WTC11 (cell line): ENCODE measurements around the gene C5orf15. TPM values are rescaled to one million over a fixed set of nuclear protein-coding genes. Genes with fewer than 3 reads are reported as not detected.
"Not testable (repeated sequence)": the region's sequence is repeated elsewhere in the genome, so short reads cannot be mapped to it uniquely, and the experiment has no call there.

Source experiments
- ATAC-seq: fragments of 200-7000 bp; cut with Tn5 transposase; 2 replicates; pipeline ENCODE4 v1.10.0; 2021; ENCODE audit warnings: mild to moderate bottlenecking, moderate library complexity
- CTCF ChIA-PET: fragments of 300-600 bp; sonication (Branson Sonifier 250); formaldehyde crosslinking; loops from one replicate; lab custom pipeline; 2021; ENCODE audit warnings: antibody characterized with exemption; lab: Charles Lee
- POLR2A ChIA-PET: fragments of 350-600 bp; sonication (Branson Sonifier 250); formaldehyde crosslinking; loops from one replicate; lab custom pipeline; 2021; ENCODE audit warnings: antibody characterized with exemption; lab: Charles Lee
- DNase-seq: peaks from one replicate; pipeline ENCODE4 v3.0.0; 2021; ENCODE audit warnings: low spot score
- H3K27ac Mint-ChIP-seq: 2 replicates; pipeline ENCODE4 v1.8.0; 2021; ENCODE audit warnings: mixed read lengths
- H3K27me3 Mint-ChIP-seq: 2 replicates; pipeline ENCODE4 v1.8.0; 2021; ENCODE audit warnings: low read depth, mild to moderate bottlenecking, moderate library complexity, mixed read lengths
- H3K36me3 Mint-ChIP-seq: 2 replicates; pipeline ENCODE4 v1.8.0; 2021; ENCODE audit warnings: mixed read lengths
- H3K4me1 Mint-ChIP-seq: 2 replicates; pipeline ENCODE4 v1.8.0; 2022; ENCODE audit warnings: mixed read lengths
- H3K4me3 Mint-ChIP-seq: 2 replicates; pipeline ENCODE4 v1.8.0; 2021; ENCODE audit warnings: mild to moderate bottlenecking, moderate library complexity, mixed read lengths
- H3K9me3 Mint-ChIP-seq: 2 replicates; pipeline ENCODE4 v1.8.0; 2021; ENCODE audit warnings: mixed read lengths
- ATF1 ChIP-seq: sonication (generic); formaldehyde crosslinking; IDR thresholded peaks from 2 replicates; pipeline ENCODE4 v1.8.1; 2023; ENCODE audit warnings: mild to moderate bottlenecking, moderate library complexity, missing genetic modification reagents
- ESRRA ChIP-seq: sonication (generic); formaldehyde crosslinking; IDR thresholded peaks from 2 replicates; pipeline ENCODE4 v1.8.1; 2022; ENCODE audit warnings: mild to moderate bottlenecking, missing genetic modification reagents, borderline replicate concordance
- GABPB1 ChIP-seq: sonication (generic); formaldehyde crosslinking; IDR thresholded peaks from 2 replicates; pipeline ENCODE4 v1.8.1; 2023; ENCODE audit warnings: mild to moderate bottlenecking, missing genetic modification reagents
- JAZF1 ChIP-seq: fragments of 250-450 bp; sonication (Bioruptor Pico); IDR thresholded peaks from 2 replicates; pipeline ENCODE4 v1.9.0; 2021; ENCODE audit warnings: moderate library complexity, mild to moderate bottlenecking, inconsistent platforms
- KAT7 ChIP-seq: sonication (generic); formaldehyde crosslinking; IDR thresholded peaks from 2 replicates; pipeline ENCODE4 v1.8.1; 2023; ENCODE audit warnings: missing genetic modification reagents, mild to moderate bottlenecking, borderline replicate concordance
- MYBL2 ChIP-seq: sonication (generic); formaldehyde crosslinking; IDR thresholded peaks from 2 replicates; pipeline ENCODE4 v1.8.1; 2023; ENCODE audit warnings: mild to moderate bottlenecking, moderate library complexity, missing genetic modification reagents
- NR2C2 ChIP-seq: sonication (generic); formaldehyde crosslinking; IDR thresholded peaks from 2 replicates; pipeline ENCODE4 v1.8.0; 2022; ENCODE audit warnings: mild to moderate bottlenecking, missing genetic modification reagents
- PRRX2 ChIP-seq: fragments of 250-450 bp; sonication (Bioruptor Pico); IDR thresholded peaks from 2 replicates; pipeline ENCODE4 v1.8.0; 2021; ENCODE audit warnings: mild to moderate bottlenecking
- SMAD3 ChIP-seq: sonication (generic); formaldehyde crosslinking; IDR thresholded peaks from 2 replicates; pipeline ENCODE4 v1.8.0; 2022; ENCODE audit warnings: missing genetic modification reagents, mild to moderate bottlenecking, borderline replicate concordance
- SMAD4 ChIP-seq: sonication (generic); formaldehyde crosslinking; IDR thresholded peaks from 2 replicates; pipeline ENCODE4 v1.8.0; 2022; ENCODE audit warnings: mild to moderate bottlenecking, missing genetic modification reagents
- SOX15 ChIP-seq: fragments of 250-450 bp; sonication (Bioruptor Pico); IDR thresholded peaks from 2 replicates; pipeline ENCODE4 v1.9.0; 2021; ENCODE audit warnings: mild to moderate bottlenecking
- TCF7 ChIP-seq: sonication (generic); formaldehyde crosslinking; IDR thresholded peaks from 2 replicates; pipeline ENCODE4 v1.8.0; 2022; ENCODE audit warnings: mild to moderate bottlenecking, low read depth, missing genetic modification reagents, moderate library complexity
- TEAD1 ChIP-seq: sonication (generic); formaldehyde crosslinking; IDR thresholded peaks from 2 replicates; pipeline ENCODE4 v1.8.0; 2022; ENCODE audit warnings: mild to moderate bottlenecking, missing genetic modification reagents
- ZNF263 ChIP-seq: sonication (generic); formaldehyde crosslinking; IDR thresholded peaks from 2 replicates; pipeline ENCODE4 v1.8.1; 2022; ENCODE audit warnings: low read depth, mild to moderate bottlenecking, moderate library complexity, missing genetic modification reagents
- total RNA-seq: library from RNA; stranded (reverse); gene quantifications from 3 replicates; pipeline ENCODE4 v1.2.3, GENCODE V29; 2021
- TF ChIP-seq, protein P1 (sequence below): sonication (generic); formaldehyde crosslinking; IDR thresholded peaks from 2 replicates; pipeline ENCODE4 v1.8.1; 2022; ENCODE audit warnings: missing genetic modification reagents, borderline replicate concordance
- TF ChIP-seq, protein P2 (sequence below): sonication (generic); formaldehyde crosslinking; IDR thresholded peaks from 2 replicates; pipeline ENCODE4 v1.8.1; 2023; ENCODE audit warnings: mild to moderate bottlenecking, missing genetic modification reagents, moderate library complexity
- TF ChIP-seq, protein P3 (sequence below): sonication (generic); formaldehyde crosslinking; IDR thresholded peaks from 2 replicates; pipeline ENCODE4 v1.8.0; 2023; ENCODE audit warnings: mild to moderate bottlenecking, missing genetic modification reagents
- TF ChIP-seq, protein P4 (sequence below): fragments of 250-450 bp; sonication (Bioruptor Pico); IDR thresholded peaks from 2 replicates; pipeline ENCODE4 v1.9.0; 2021; ENCODE audit warnings: mild to moderate bottlenecking

C5orf15 gene
- total RNA-seq, 1 experiment from 2014 or later = 32.7 TPM

DNA sequence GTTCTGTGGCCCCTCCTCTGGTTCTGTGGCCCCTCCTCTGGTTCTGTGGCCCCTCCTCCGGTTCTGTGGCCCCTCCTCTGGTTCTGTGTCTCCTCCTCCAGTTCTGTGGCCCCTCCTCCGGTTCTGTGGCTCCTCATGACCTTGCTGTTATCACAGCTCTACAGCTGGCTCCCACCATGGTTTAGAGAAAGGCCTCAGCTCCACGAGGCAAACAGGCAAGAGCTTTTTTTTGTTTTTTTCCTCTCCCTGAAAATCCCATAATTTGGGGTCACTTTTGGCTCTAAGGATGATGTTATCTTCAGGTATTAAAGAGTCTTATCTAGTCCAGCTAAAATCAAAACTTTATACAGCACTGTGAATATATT lies 31.8 kb downstream of the C5orf15 start:
- peaks cover 17% of the 10 kb centered on the region for H3K4me1 Mint-ChIP-seq
- no peak overlapping the region for H3K4me3 Mint-ChIP-seq
- TF ChIP-seq, protein P1, sequence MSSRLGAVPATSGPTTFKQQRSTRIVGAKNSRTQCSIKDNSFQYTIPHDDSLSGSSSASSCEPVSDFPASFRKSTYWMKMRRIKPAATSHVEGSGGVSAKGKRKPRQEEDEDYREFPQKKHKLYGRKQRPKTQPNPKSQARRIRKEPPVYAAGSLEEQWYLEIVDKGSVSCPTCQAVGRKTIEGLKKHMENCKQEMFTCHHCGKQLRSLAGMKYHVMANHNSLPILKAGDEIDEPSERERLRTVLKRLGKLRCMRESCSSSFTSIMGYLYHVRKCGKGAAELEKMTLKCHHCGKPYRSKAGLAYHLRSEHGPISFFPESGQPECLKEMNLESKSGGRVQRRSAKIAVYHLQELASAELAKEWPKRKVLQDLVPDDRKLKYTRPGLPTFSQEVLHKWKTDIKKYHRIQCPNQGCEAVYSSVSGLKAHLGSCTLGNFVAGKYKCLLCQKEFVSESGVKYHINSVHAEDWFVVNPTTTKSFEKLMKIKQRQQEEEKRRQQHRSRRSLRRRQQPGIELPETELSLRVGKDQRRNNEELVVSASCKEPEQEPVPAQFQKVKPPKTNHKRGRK = no peak
- TF ChIP-seq MYBL2 (CRISPR knock-in tag) = no peak
- ChIA-PET CTCF (no interaction called here), POLR2A (no interaction called here)
- H3K27ac Mint-ChIP-seq = no peak overlapping the region
- no peaks in the 10 kb centered on the region for H3K36me3 Mint-ChIP-seq
- ATAC-seq (no peak), DNase-seq (no peak)
- no peaks in the 10 kb centered on the region; the same call in 1 of the 2 replicates for H3K27me3 Mint-ChIP-seq
- peaks cover 9% of the 10 kb centered on the region for H3K9me3 Mint-ChIP-seq

DNA sequence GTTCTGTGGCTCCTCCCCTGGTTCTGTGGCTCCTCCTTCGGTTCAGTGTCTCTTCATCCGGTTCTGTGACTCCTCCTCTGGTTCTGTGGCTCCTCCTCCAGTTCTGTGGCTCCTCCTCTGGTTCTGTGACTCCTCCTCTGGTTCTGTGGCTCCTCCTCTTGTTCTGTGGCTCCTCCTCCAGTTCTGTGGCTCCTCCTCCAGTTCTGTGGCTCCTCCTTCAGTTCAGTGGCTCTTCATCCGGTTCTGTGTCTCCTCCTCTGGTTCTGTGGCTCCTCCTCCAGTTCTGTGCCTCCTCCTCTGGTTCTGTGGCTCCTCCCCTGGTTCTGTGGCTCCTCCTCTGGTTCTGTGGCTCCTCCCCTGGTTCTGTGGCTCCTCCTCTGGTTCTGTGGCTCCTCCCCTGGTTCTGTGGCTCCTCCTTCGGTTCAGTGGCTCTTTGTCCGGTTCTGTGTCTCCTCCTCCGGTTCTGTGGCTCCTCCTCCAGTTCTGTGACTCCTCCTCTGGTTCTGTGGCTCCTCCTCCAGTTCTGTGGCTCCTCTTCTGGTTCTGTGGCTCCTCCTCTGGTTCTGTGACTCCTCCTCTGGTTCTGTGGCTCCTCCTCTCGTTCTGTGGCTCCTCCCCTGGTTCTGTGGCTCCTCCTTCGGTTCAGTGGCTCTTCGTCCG lies 32.3 kb downstream of the C5orf15 start:
- H3K36me3 Mint-ChIP-seq, H3K9me3 Mint-ChIP-seq, POLR2A ChIA-PET, H3K4me3 Mint-ChIP-seq, ATAC-seq, CTCF ChIA-PET, H3K27me3 Mint-ChIP-seq, DNase-seq, H3K27ac Mint-ChIP-seq: not testable (repeated sequence)
- peaks cover 17% of the 10 kb centered on the region for H3K4me1 Mint-ChIP-seq

DNA sequence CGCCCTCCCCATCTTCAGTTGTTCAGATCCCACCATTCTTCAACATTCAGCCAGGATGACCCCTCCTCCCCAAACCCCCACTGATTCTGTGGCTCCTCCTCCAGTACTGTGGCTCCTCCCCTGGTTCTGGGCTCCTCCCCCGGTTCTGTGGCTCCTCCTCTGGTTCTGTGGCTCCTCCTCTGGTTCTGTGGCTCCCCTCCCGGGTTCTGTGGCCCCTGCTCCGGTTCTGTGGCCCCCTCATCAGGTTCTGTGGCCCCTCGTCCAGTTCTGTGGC lies 32.8 kb downstream of the C5orf15 start:
- no peak for DNase-seq
- H3K27me3 Mint-ChIP-seq = no peaks in the 10 kb centered on the region; the same call in 1 of the 2 replicates
- H3K27ac Mint-ChIP-seq = no peak overlapping the region
- peaks cover 9% of the 10 kb centered on the region for H3K9me3 Mint-ChIP-seq
- no peak overlapping the region for H3K4me3 Mint-ChIP-seq
- ATAC-seq = no peak
- CTCF ChIA-PET = no interaction called here
- H3K4me1 Mint-ChIP-seq = peaks cover 17% of the 10 kb centered on the region
- TF ChIP-seq JAZF1 (CRISPR knock-in tag) (no peak), ESRRA (no peak), PRRX2 (CRISPR knock-in tag) (no peak), SMAD4 (no peak), ATF1 (CRISPR knock-in tag) (no peak), SOX15 (CRISPR knock-in tag) (no peak), ZNF263 (CRISPR knock-in tag) (no peak), TCF7 (no peak), GABPB1 (CRISPR knock-in tag) (no peak), KAT7 (CRISPR knock-in tag) (no peak), TEAD1 (no peak), MYBL2 (CRISPR knock-in tag) (no peak), SMAD3 (CRISPR knock-in tag) (no peak), NR2C2 (CRISPR knock-in tag) (no peak)
- TF ChIP-seq, protein P2, sequence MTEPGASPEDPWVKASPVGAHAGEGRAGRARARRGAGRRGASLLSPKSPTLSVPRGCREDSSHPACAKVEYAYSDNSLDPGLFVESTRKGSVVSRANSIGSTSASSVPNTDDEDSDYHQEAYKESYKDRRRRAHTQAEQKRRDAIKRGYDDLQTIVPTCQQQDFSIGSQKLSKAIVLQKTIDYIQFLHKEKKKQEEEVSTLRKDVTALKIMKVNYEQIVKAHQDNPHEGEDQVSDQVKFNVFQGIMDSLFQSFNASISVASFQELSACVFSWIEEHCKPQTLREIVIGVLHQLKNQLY (CRISPR knock-in tag) = no peak
- TF ChIP-seq, protein P1 = no peak
- TF ChIP-seq, protein P3, sequence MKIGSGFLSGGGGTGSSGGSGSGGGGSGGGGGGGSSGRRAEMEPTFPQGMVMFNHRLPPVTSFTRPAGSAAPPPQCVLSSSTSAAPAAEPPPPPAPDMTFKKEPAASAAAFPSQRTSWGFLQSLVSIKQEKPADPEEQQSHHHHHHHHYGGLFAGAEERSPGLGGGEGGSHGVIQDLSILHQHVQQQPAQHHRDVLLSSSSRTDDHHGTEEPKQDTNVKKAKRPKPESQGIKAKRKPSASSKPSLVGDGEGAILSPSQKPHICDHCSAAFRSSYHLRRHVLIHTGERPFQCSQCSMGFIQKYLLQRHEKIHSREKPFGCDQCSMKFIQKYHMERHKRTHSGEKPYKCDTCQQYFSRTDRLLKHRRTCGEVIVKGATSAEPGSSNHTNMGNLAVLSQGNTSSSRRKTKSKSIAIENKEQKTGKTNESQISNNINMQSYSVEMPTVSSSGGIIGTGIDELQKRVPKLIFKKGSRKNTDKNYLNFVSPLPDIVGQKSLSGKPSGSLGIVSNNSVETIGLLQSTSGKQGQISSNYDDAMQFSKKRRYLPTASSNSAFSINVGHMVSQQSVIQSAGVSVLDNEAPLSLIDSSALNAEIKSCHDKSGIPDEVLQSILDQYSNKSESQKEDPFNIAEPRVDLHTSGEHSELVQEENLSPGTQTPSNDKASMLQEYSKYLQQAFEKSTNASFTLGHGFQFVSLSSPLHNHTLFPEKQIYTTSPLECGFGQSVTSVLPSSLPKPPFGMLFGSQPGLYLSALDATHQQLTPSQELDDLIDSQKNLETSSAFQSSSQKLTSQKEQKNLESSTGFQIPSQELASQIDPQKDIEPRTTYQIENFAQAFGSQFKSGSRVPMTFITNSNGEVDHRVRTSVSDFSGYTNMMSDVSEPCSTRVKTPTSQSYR = no peak
- TF ChIP-seq, protein P4, sequence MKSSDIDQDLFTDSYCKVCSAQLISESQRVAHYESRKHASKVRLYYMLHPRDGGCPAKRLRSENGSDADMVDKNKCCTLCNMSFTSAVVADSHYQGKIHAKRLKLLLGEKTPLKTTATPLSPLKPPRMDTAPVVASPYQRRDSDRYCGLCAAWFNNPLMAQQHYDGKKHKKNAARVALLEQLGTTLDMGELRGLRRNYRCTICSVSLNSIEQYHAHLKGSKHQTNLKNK (CRISPR knock-in tag) = no peak
- TF ChIP-seq, all 79 proteins: peak for 0
- no peaks in the 10 kb centered on the region for H3K36me3 Mint-ChIP-seq
- POLR2A ChIA-PET = no interaction called here
